HG03457 (cell line): ENCODE measurements around the gene MAN2C1.
"Not testable (repeated sequence)": the region's sequence is repeated elsewhere in the genome, so short reads cannot be mapped to it uniquely, and the experiment has no call there.

Experiments used
- ATAC-seq: cut with Tn5 transposase; IDR thresholded peaks from one replicate; pipeline ENCODE4 v1.9.1; 2021; ENCODE audit warnings: moderate number of reproducible peaks; ENCODE audit not compliant: unreplicated experiment

The MAN2C1 gene

GRCh38 chr15:75361361-75361988, 6.9 kb downstream of the MAN2C1 start:
- no peak for ATAC-seq

GRCh38 chr15:75360856-75361255, 7.6 kb downstream of the MAN2C1 start:
- ATAC-seq: no peak

- ATAC-seq: no peak
These were observed 8.0 kb downstream of the MAN2C1 start for GRCh38 chr15:75360391-75360790.

GRCh38 chr15:75359537-75360250, 8.7 kb downstream of the MAN2C1 start:
- ATAC-seq: no peak

GRCh38 chr15:75358771-75359536, 9.5 kb downstream of the MAN2C1 start:
- ATAC-seq: no peak

- ATAC-seq: no peak
These were observed 10.3 kb downstream of the MAN2C1 start for GRCh38 chr15:75357976-75358673.

GRCh38 chr15:75356517-75356916, 11.9 kb downstream of the MAN2C1 start:
- no peak for ATAC-seq

GRCh38 chr15:75356006-75356405, 12.4 kb downstream of the MAN2C1 start:
- no peak for ATAC-seq

GRCh38 chr15:75355369-75355768, 13.0 kb downstream of the MAN2C1 start:
- ATAC-seq: no peak

- no peak for ATAC-seq
These were observed 14.0 kb downstream of the MAN2C1 start for GRCh38 chr15:75354454-75354853.

GRCh38 chr15:75353604-75354003, 14.8 kb downstream of the MAN2C1 start:
- no peak for ATAC-seq

GRCh38 chr15:75352186-75353080, 16.0 kb downstream of the MAN2C1 start:
- no peak for ATAC-seq

GRCh38 chr15:75350601-75351361, 17.6 kb downstream of the MAN2C1 start:
- ATAC-seq: no peak

- ATAC-seq: no peak
These were observed 18.4 kb downstream of the MAN2C1 start for GRCh38 chr15:75349851-75350588.

GRCh38 chr15:75349351-75349669, 19.1 kb downstream of the MAN2C1 start:
- ATAC-seq: not testable (repeated sequence)

GRCh38 chr15:75348562-75349350, 19.7 kb downstream of the MAN2C1 start:
- no peak for ATAC-seq

- ATAC-seq: no peak
These were observed 20.3 kb downstream of the MAN2C1 start for GRCh38 chr15:75348034-75348561.
